HG02571 (cell line): ENCODE data around the gene LSR.
"Not testable (repeated sequence)": the region's sequence is repeated elsewhere in the genome, so short reads cannot be mapped to it uniquely, and the experiment has no call there.

Experiments
- ATAC-seq: cut with Tn5 transposase; IDR thresholded peaks from one replicate; pipeline ENCODE4 v1.9.1; 2021; ENCODE audit warnings: mild to moderate bottlenecking, moderate library complexity; ENCODE audit not compliant: unreplicated experiment

The LSR gene

DNA sequence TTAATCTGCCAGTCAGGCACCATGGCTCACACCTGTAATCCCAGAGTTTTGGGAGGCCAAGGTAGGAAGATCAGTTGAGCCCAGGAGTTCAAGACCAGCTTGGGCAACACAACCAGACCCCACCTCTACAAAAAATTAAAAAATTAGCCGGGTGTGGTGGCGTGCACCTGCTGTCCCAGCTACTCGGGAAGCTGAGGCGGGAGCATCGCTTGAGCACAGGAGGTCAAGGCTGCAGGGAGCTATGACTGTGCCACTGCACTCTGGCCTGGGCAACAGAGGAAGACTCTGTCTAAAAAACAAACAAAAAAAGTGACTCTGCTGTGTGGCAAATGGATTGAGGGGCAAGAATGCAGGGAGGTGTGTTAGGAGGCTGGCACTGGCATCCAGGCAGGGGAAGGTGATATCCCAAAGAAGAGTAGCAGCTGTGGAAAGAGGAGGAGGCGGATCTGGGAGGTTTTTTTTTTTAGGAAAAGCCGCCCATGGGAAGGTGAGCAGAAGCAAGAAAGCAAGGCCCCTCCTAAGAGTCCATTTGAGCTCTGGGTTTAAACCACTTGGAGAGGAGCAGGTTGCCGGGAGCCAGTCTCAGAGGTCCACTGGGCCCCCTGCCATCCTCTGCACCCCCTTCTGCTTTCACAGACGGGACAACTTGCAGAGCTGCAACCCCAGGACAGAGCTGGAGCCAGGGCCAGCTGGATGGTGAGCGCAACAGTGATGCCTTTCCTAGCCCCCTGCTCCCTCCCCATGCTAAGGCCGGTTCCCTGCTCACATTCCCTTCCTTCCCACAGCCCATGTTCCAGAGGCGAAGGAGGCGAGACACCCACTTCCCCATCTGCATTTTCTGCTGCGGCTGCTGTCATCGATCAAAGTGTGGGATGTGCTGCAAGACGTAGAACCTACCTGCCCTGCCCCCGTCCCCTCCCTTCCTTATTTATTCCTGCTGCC, 35.6 kb downstream of the LSR start:
- ATAC-seq: no peak

- ATAC-seq: no peak
Measured at GRCh38 chr19:35285095-35285449, 36.3 kb downstream of the LSR start.

DNA sequence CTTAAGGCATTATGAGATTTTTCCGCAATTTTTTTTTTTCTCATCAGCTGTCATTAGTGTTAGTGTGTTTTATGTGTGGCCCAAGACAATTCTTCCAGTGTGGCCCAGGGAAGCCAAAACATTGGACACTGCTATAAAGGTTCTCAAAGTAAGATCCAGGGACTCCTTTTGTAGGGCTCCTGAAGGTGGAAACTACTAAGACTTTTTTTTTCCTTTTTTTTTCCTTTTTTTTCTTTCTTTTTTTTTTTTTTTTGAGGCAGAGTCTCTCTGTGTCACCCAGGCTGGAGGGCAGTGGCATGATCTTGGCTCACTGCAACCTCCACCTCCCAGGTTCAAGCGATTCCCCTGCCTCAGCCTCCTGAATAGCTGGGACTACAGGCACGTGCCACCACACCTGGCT, 36.7 kb downstream of the LSR start:
- ATAC-seq: not testable (repeated sequence)

GRCh38 chr19:35286101-35286500, 37.3 kb downstream of the LSR start:
- not testable (repeated sequence) for ATAC-seq

GRCh38 chr19:35287713-35288112, 38.9 kb downstream of the LSR start:
- ATAC-seq: no peak

- ATAC-seq: no peak
Measured at GRCh38 chr19:35288331-35288730, 39.5 kb downstream of the LSR start.

- ATAC-seq: no peak
Measured at GRCh38 chr19:35288906-35289305, 40.1 kb downstream of the LSR start.

- no peak for ATAC-seq
Measured at GRCh38 chr19:35290381-35291127, 41.8 kb downstream of the LSR start.

- ATAC-seq: no peak
Measured at GRCh38 chr19:35291259-35291658, 42.5 kb downstream of the LSR start.

DNA sequence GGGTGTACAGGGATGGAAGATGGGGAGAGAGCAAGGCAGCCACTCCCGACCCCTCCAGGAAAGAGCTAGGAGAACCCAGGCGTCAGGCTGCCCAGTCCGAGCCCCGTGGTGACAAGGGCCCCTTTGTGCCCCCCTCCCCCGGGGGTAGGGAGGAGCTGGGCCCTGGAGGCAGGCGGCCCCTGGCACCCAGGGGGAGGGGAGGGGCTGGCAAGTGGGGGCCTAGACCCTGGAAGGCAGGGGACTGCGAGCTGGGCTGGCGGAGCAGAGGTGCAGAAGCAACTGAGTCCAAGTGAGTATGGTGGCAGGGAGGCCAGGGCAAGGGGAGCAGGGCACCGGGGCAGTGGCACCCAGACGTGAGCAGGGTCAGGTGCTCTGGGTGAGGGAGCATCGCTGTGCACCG, 43.1 kb downstream of the LSR start, which contains the start of gene MAG:
MAG (plus strand) TSS at position 246 of the 400 bp plus-strand sequence. CDS start 3,248 bp downstream, outside the sequence.
- no peak for ATAC-seq

GRCh38 chr19:35292421-35293362, 43.9 kb downstream of the LSR start:
- ATAC-seq: no peak

DNA sequence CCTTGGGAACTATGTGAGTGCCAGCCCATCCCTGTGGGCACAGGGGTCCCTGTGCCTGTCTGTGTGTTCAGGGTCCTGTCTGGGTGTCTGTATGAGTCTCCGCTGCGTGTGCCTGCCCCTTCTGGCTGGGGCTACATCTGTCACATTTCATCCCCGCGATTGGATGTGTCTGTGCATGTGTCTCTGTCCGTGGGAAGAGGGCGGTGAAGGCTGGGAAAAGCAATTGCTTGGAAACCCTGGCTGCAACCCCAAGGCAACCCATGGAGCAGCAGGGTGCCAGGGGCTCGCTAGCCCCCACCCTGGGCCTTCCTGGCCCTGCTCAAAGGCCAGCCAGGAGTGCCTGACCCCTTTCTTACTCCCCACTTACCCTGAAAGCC, 44.5 kb downstream of the LSR start:
- ATAC-seq: no peak

DNA sequence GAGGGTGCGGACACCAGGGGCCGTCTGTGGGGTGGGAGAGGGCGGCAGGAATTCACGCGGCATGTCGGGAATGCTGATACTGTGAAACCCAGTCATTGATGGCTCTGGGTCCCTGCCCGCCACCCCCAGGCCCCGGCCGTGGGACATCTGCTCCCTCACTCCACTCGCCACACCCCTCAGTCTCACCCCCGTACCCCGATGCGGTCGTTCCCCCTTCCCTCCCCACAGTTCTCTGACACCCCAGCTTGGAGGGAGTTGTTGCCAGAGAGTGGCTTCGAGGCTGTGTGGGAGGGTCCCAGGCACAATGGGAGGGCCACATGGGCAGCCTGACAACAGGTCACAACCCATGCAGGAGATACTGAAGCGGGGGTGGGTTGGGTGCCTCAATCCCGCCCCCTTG, 45.0 kb downstream of the LSR start:
- ATAC-seq: no peak

DNA sequence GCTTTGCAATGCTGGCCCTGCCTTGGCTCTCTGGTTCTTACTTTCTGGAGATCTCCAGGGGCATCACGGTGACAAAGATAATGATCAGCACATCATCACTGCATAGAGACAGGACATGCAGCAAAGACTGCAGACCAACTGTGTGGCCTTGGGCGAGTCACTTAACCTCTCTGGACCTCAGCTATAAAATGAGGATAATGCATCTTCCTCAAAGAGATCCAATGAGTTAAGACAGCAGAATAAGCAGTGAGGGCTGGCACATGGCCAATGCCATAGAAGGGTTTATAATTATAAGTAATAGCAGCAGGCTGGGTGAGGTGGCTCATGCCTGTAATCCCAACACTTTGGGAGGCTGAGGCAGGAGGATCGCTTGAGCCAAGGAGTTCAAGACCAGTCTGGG, 45.5 kb downstream of the LSR start:
- ATAC-seq: no peak

- no peak for ATAC-seq
Measured at GRCh38 chr19:35294859-35295791, 46.3 kb downstream of the LSR start.

- ATAC-seq: no peak
Measured at GRCh38 chr19:35295792-35296462, 47.1 kb downstream of the LSR start.

- ATAC-seq: no peak
Measured at GRCh38 chr19:35296644-35297514, 48.1 kb downstream of the LSR start.

DNA sequence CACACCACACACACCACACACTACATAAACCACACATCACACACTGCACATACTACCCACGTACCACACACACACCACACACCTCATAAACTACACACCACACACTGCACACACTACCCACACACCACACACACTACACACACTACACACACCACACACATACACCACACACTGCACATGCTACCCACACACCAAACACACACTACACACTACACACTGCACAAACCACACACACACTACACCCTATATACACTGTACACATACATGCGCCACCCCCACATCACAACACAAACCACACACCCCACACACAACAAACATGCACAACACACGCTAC, 48.7 kb downstream of the LSR start:
- no peak for ATAC-seq
